H1 (cell line): ENCODE measurements around the gene SLC24A4. TPM values are rescaled to one million over a fixed set of nuclear protein-coding genes. Genes with fewer than 3 reads are reported as not detected.

Source experiments
- CTCF ChIA-PET: fragments of 300-600 bp; sonication (Branson Sonifier 250); formaldehyde crosslinking; loops from one replicate; lab custom pipeline; 2021; ENCODE audit not compliant: partially characterized antibody; lab: Charles Lee
- POLR2A ChIA-PET: fragments of 300-600 bp; sonication (Branson Sonifier 250); formaldehyde crosslinking; loops from one replicate; lab custom pipeline; 2021; ENCODE audit warnings: inconsistent platforms; ENCODE audit not compliant: partially characterized antibody; lab: Charles Lee
- DNase-seq, 2 experiments: peaks; one replicate each; pipeline versions ENCODE4 v3.0.0 to v3.0.0-alpha.2; 2010 to 2022; ENCODE audit warnings: low spot score in 2 of 2, low read depth in 1 of 2, mixed read lengths in 1 of 2
- FAIRE-seq: peaks from 2 replicates; lab custom pipeline; 2011; peaks lifted over from hg19 to GRCh38; lab: Jason Lieb, UNC
- H2AFZ ChIP-seq: 2 replicates; pipeline ENCODE4 v1.8.1; 2012; ENCODE audit warnings: low read length, inconsistent platforms
- H2AK5ac ChIP-seq: 2 replicates; pipeline ENCODE4 v1.6.1; 2013; ENCODE audit warnings: low read depth, low read length
- H2BK120ac ChIP-seq: replicated peaks from 2 replicates; pipeline ENCODE3; 2013; ENCODE audit warnings: low read depth, low read length, inconsistent platforms
- H2BK12ac ChIP-seq: 2 replicates; pipeline ENCODE4 v1.6.1; 2013; ENCODE audit warnings: low read depth, low read length
- H2BK15ac ChIP-seq: 2 replicates; pipeline ENCODE4 v1.6.1; 2013; ENCODE audit warnings: low read length
- H2BK20ac ChIP-seq: 2 replicates; pipeline ENCODE4 v1.6.1; 2013; ENCODE audit warnings: low read length
- H2BK5ac ChIP-seq: 2 replicates; pipeline ENCODE4 v1.6.1; 2013; ENCODE audit warnings: low read depth, low read length
- H3K14ac ChIP-seq: 2 replicates; pipeline ENCODE4 v1.6.1; 2013; ENCODE audit warnings: inconsistent platforms; ENCODE audit not compliant: insufficient read length
- H3K18ac ChIP-seq: 2 replicates; pipeline ENCODE4 v1.6.1; 2013; ENCODE audit warnings: low read length; ENCODE audit errors: extremely low read depth
- H3K23ac ChIP-seq: 2 replicates; pipeline ENCODE4 v1.6.1; 2013; ENCODE audit warnings: inconsistent platforms; ENCODE audit not compliant: insufficient read length
- H3K23me2 ChIP-seq: 2 replicates; pipeline ENCODE4 v1.6.1; 2013; ENCODE audit warnings: low read depth, low read length
- H3K27ac ChIP-seq: 2 replicates; pipeline ENCODE4 v1.6.1; 2011; ENCODE audit warnings: low read depth, low read length, inconsistent platforms
- H3K27me3 ChIP-seq, 4 experiments: replicated peaks in 1 of 4; 1 replicate in 1 of 4; 2 replicates in 3 of 4; pipeline versions ENCODE4 v1.6.1 to v1.8.1; 2011 to 2013; ENCODE audit warnings: low read length in 3 of 4, mild to moderate bottlenecking in 3 of 4, inconsistent platforms in 2 of 4, mixed read lengths in 2 of 4, moderate library complexity in 1 of 4; ENCODE audit not compliant: control insufficient read depth in 3 of 4, insufficient read depth in 3 of 4; ENCODE audit errors: extremely low read depth in 1 of 4
- H3K36me3 ChIP-seq, 4 experiments: 2 replicates each; pipeline versions ENCODE4 v1.6.1 to v1.8.1; 2011 to 2013; ENCODE audit warnings: mild to moderate bottlenecking in 4 of 4, low read length in 3 of 4, moderate library complexity in 2 of 4, control low read depth in 1 of 4, inconsistent platforms in 1 of 4; ENCODE audit not compliant: insufficient read depth in 4 of 4, control insufficient read depth in 2 of 4
- H3K4ac ChIP-seq: replicated peaks from 2 replicates; pipeline ENCODE3; 2013; ENCODE audit warnings: low read length, low read depth, mixed read lengths, inconsistent platforms; ENCODE audit not compliant: insufficient read length
- H3K4me1 ChIP-seq, 4 experiments: replicated peaks in 1 of 4; 1 replicate in 1 of 4; 2 replicates in 3 of 4; pipeline versions ENCODE4 v1.6.1 to v1.8.1; 2011 to 2013; ENCODE audit warnings: low read length in 3 of 4, inconsistent platforms in 2 of 4, mixed read lengths in 1 of 4; ENCODE audit not compliant: insufficient read depth in 4 of 4, control insufficient read depth in 3 of 4
- H3K4me2 ChIP-seq, 2 experiments: 2 replicates each; pipeline versions ENCODE4 v1.6.1 to v1.8.1; 2011 to 2013; ENCODE audit warnings: low read depth in 2 of 2, low read length in 2 of 2, control low read depth in 1 of 2, inconsistent platforms in 1 of 2, mild to moderate bottlenecking in 1 of 2; ENCODE audit not compliant: insufficient read depth in 1 of 2
- H3K4me3 ChIP-seq, 4 experiments: fragments of 200-600, 300-600 bp in 1 of 4; sonication (generic), shearing (Covaris generic), sonication (Bioruptor Twin) in 1 of 4; 2 replicates each; pipeline versions ENCODE4 v1.5.1 to v1.8.1; 2011 to 2016; ENCODE audit warnings: low read length in 4 of 4, low read depth in 3 of 4, control low read depth in 2 of 4, inconsistent platforms in 2 of 4, mild to moderate bottlenecking in 2 of 4, mixed read lengths in 1 of 4, moderate library complexity in 1 of 4; ENCODE audit not compliant: insufficient read depth in 2 of 4; ENCODE audit errors: extremely low read depth in 1 of 4
- H3K56ac ChIP-seq: replicated peaks from 2 replicates; pipeline ENCODE3; 2013; ENCODE audit warnings: low read depth, mild to moderate bottlenecking, mixed read lengths, low read length, inconsistent platforms; ENCODE audit not compliant: insufficient read length
- H3K79me1 ChIP-seq: 2 replicates; pipeline ENCODE4 v1.6.1; 2013; ENCODE audit warnings: low read depth, low read length, control low read depth
- H3K79me2 ChIP-seq, 2 experiments: 2 replicates each; pipeline versions ENCODE4 v1.6.1 to v1.8.1; 2012 to 2013; ENCODE audit warnings: low read length in 2 of 2, mild to moderate bottlenecking in 2 of 2, inconsistent platforms in 1 of 2; ENCODE audit not compliant: insufficient read depth in 2 of 2, control insufficient read depth in 1 of 2
- H3K9ac ChIP-seq, 4 experiments: replicated peaks in 1 of 4; 1 replicate in 1 of 4; 2 replicates in 3 of 4; pipeline versions ENCODE4 v1.6.1 to v1.8.1; 2011 to 2013; ENCODE audit warnings: low read depth in 3 of 4, low read length in 3 of 4, control low read depth in 2 of 4, mild to moderate bottlenecking in 2 of 4, moderate library complexity in 2 of 4, inconsistent platforms in 1 of 4; ENCODE audit errors: extremely low read depth in 1 of 4
- H3K9me3 ChIP-seq, 2 experiments: 2 replicates each; pipeline versions ENCODE4 v1.6.1 to v1.8.1; 2012 to 2013; ENCODE audit warnings: mild to moderate bottlenecking in 2 of 2, moderate library complexity in 2 of 2, control low read depth in 1 of 2, inconsistent platforms in 1 of 2, low read depth in 1 of 2, low read length in 1 of 2, mixed read lengths in 1 of 2; ENCODE audit not compliant: insufficient read depth in 2 of 2
- H4K20me1 ChIP-seq, 2 experiments: replicated peaks in 1 of 2; 2 replicates each; pipeline versions ENCODE3 to v1.8.1; 2011 to 2013; ENCODE audit warnings: inconsistent platforms in 2 of 2, low read length in 2 of 2, mild to moderate bottlenecking in 1 of 2; ENCODE audit not compliant: insufficient read depth in 2 of 2, control insufficient read depth in 1 of 2
- H4K5ac ChIP-seq: 2 replicates; pipeline ENCODE4 v1.6.1; 2013; ENCODE audit warnings: low read length, low read depth, mixed read lengths, inconsistent platforms; ENCODE audit not compliant: insufficient read length
- H4K8ac ChIP-seq: 2 replicates; pipeline ENCODE4 v1.8.0; 2013; ENCODE audit warnings: mild to moderate bottlenecking, moderate library complexity, low read length, inconsistent platforms; ENCODE audit not compliant: insufficient read depth; ENCODE audit errors: extremely low read depth
- H4K91ac ChIP-seq: replicated peaks from 2 replicates; pipeline ENCODE3; 2013; ENCODE audit warnings: low read length, mixed read lengths, inconsistent platforms; ENCODE audit not compliant: insufficient read length
- BCL11A ChIP-seq, 2 experiments: IDR thresholded peaks; one replicate each; pipeline ENCODE4 v1.6.1; 2011; ENCODE audit warnings: low read depth in 2 of 2, low read length in 2 of 2, mild to moderate bottlenecking in 2 of 2
- CEBPB ChIP-seq: IDR thresholded peaks from 2 replicates; pipeline ENCODE4 v1.6.1; 2012; ENCODE audit warnings: low read depth, low read length
- EP300 ChIP-seq, 2 experiments: IDR thresholded peaks; 1 replicate in 1 of 2; 2 replicates in 1 of 2; pipeline ENCODE4 v1.6.1; 2011 to 2012; ENCODE audit warnings: low read depth in 2 of 2, low read length in 2 of 2, mild to moderate bottlenecking in 2 of 2, borderline replicate concordance in 1 of 2, inconsistent platforms in 1 of 2, moderate library complexity in 1 of 2
- EZH2 ChIP-seq: fragments of 200-600 bp; sonication (generic); IDR thresholded peaks from 2 replicates; pipeline ENCODE4 v1.7.1; 2012; ENCODE audit warnings: low read depth, mild to moderate bottlenecking, moderate library complexity, low read length, inconsistent platforms; ENCODE audit not compliant: severe bottlenecking
- GABPA ChIP-seq: IDR thresholded peaks from 2 replicates; pipeline ENCODE4 v1.6.1; 2011; ENCODE audit warnings: mild to moderate bottlenecking, low read length, moderate library complexity, borderline replicate concordance; ENCODE audit not compliant: insufficient read depth
- JUND ChIP-seq: IDR thresholded peaks from 2 replicates; pipeline ENCODE4 v1.6.1; 2011; ENCODE audit warnings: mild to moderate bottlenecking, improper control_type of control experiment, low read length
- MAX ChIP-seq: IDR thresholded peaks from 2 replicates; pipeline ENCODE4 v1.6.1; 2012; ENCODE audit warnings: inconsistent platforms
- RAD21 ChIP-seq, 2 experiments: IDR thresholded peaks in 1 of 2; conservative IDR thresholded peaks in 1 of 2; 2 replicates each; pipeline ENCODE4 v1.6.1; 2011; ENCODE audit warnings: low read depth in 2 of 2, low read length in 2 of 2, improper control_type of control experiment in 1 of 2, inconsistent platforms in 1 of 2, mild to moderate bottlenecking in 1 of 2, moderate library complexity in 1 of 2
- SP1 ChIP-seq: IDR thresholded peaks from 2 replicates; pipeline ENCODE4 v1.6.1; 2011; ENCODE audit warnings: low read depth, low read length
- SP2 ChIP-seq: IDR thresholded peaks from 2 replicates; pipeline ENCODE4 v1.6.1; 2012; ENCODE audit warnings: mild to moderate bottlenecking, low read length, inconsistent platforms
- WGBS, 2 experiments: shearing (Covaris generic) in 1 of 2; methylation state at CpG; one replicate each; pipeline versions ENCODE4 v1.1.6 to v1.1.7; 2013 to 2015; ENCODE audit warnings: low lambda C conversion rate in 2 of 2, mixed read lengths in 2 of 2, inconsistent platforms in 1 of 2, low coverage in 1 of 2, missing lambda C conversion rate in 1 of 2; ENCODE audit not compliant: insufficient replicate concordance in 2 of 2, insufficient coverage in 1 of 2, insufficient read length in 1 of 2; ENCODE audit errors: extremely low coverage in 1 of 2, missing lambda C conversion rate in 1 of 2; 5-methylcytosine and 5-hydroxymethylcytosine counted together
- polyA plus RNA-seq, 7 experiments: library from polyadenylated mRNA; depleted of rRNA in 3 of 7; stranded (reverse) in 5 of 7; unstranded in 2 of 7; fragments of >200 nt in 5 of 7; fragments of 200-250 nt in 2 of 7; gene quantifications; 1 replicate in 5 of 7; 2 replicates in 1 of 7; 4 replicates in 1 of 7; pipeline versions ENCODE4 v1.2.1 to v1.2.3, GENCODE V29; 2011 to 2013; ENCODE audit warnings: missing spikeins in 2 of 7, mixed read lengths in 2 of 7
- total RNA-seq: library from RNA; stranded (reverse); fragmentation: NEBNext Ultra II Directional; extraction: Animal tissue kit (Norgen Biotek cat#: 25700); gene quantifications from 2 replicates; pipeline ENCODE4 v1.2.1, GENCODE V29; 2021

Gene SLC24A4
- total and polyA plus RNA-seq, 2 of the 8 experiments (the other 6 are each of a cell fraction or from before 2014, with no cell fraction given) = 0.27 to 0.89 TPM

- H4K5ac ChIP-seq = no peak overlapping the region
- no peak for TF ChIP-seq SP1
- no peak for TF ChIP-seq SP2
- no peak for TF ChIP-seq BCL11A (IDR thresholded peaks at IDR 0.05; ENCODE audit: low read depth in 2 of 2, low read length in 2 of 2)
- no peak for TF ChIP-seq CEBPB
- no peak for TF ChIP-seq JUND
- TF ChIP-seq EZH2 = no peak
- TF ChIP-seq GABPA = no peak
- no peak for TF ChIP-seq EP300 (IDR thresholded peaks at IDR 0.05; ENCODE audit: borderline replicate concordance in 1 of 2, low read depth in 2 of 2, low read length in 2 of 2)
- TF ChIP-seq RAD21 (IDR thresholded peaks at IDR 0.05 in 1 of 2, conservative IDR thresholded peaks at IDR 0.05 in 1 of 2; ENCODE audit: low read depth in 2 of 2, low read length in 2 of 2) = no peak
- no peak for TF ChIP-seq MAX
- no peak overlapping the region for H3K14ac ChIP-seq
- no peaks in the 10 kb centered on the region; the same call in 1 of the 2 replicates for H3K79me1 ChIP-seq
- H3K79me2 ChIP-seq = no peaks in the 10 kb centered on the region
- H3K56ac ChIP-seq = no peak overlapping the region
- H3K9me3 ChIP-seq = no peaks in the 10 kb centered on the region
- ChIA-PET POLR2A (no interaction called here), CTCF (interaction anchor here (4.0 kb wide), 1 partner anchor 11 kb away, joined by 12 read pairs; no protein-coding TSS in a partner anchor)
- no peak overlapping the region for H2AK5ac ChIP-seq
- H4K91ac ChIP-seq = no peak overlapping the region
- no peaks in the 10 kb centered on the region for H3K36me3 ChIP-seq
- no peak overlapping the region for H3K18ac ChIP-seq
- H2BK5ac ChIP-seq = no peak overlapping the region
- no peak overlapping the region for H3K4ac ChIP-seq
- H2AFZ ChIP-seq = no peak overlapping the region
- H3K23ac ChIP-seq = no peak overlapping the region
- peaks cover 0 to 8% (median 0%) of the 10 kb centered on the region in 4 experiments; a peak in 3 of 7 replicates for H3K4me1 ChIP-seq
- H4K8ac ChIP-seq = 0 out of 2 replicates have a peak overlapping the region, but pooled peaks have one; percentile 47
- no peak for FAIRE-seq
- no peak overlapping the region for H2BK20ac ChIP-seq
- H3K4me3 ChIP-seq = no peak overlapping the region
- H3K27ac ChIP-seq = no peak overlapping the region
- no peak overlapping the region for H3K9ac ChIP-seq
- H3K23me2 ChIP-seq = 0 out of 2 replicates have a peak, but pooled peaks cover 2% of the 10 kb centered on the region
- no peak overlapping the region for H3K4me2 ChIP-seq
- DNase-seq = no peak
- 87% methylated on average over 9 of the region's 9 CpGs; no CpG with 5 or more reads in 1 of the 2 experiments for WGBS, 2 experiments
- H4K20me1 ChIP-seq = peaks cover 0 to 3% of the 10 kb centered on the region in 2 experiments
- H2BK120ac ChIP-seq = no peak overlapping the region
- no peak overlapping the region for H2BK12ac ChIP-seq
- H3K27me3 ChIP-seq = no peaks in the 10 kb centered on the region
- H2BK15ac ChIP-seq = no peak overlapping the region
Measured at GRCh38 chr14:92380582-92380981, 57.6 kb downstream of the SLC24A4 start.
